Smooth muscle cell of the brain vasculature (primary cell): ENCODE measurements around the gene ADGRG6.

Experiments
- DNase-seq: peaks from one replicate; pipeline ENCODE4 v3.0.0-alpha.2; 2012; ENCODE audit warnings: low read depth, low spot score

ADGRG6 gene

GRCh38 chr6:142290851-142291250 lies 11.0 kb upstream of the ADGRG6 start:
- no peak for DNase-seq

GRCh38 chr6:142291512-142291911 lies 10.3 kb upstream of the ADGRG6 start:
- no peak for DNase-seq

- no peak for DNase-seq
These were observed 9.5 kb upstream of the ADGRG6 start for GRCh38 chr6:142292166-142292924.

- no peak for DNase-seq
These were observed 8.7 kb upstream of the ADGRG6 start for GRCh38 chr6:142293121-142293520.

GRCh38 chr6:142294679-142295078 lies 7.1 kb upstream of the ADGRG6 start:
- DNase-seq: no peak

- no peak for DNase-seq
These were observed 4.7 kb upstream of the ADGRG6 start for GRCh38 chr6:142296975-142297604.

GRCh38 chr6:142297605-142297995 lies 4.2 kb upstream of the ADGRG6 start:
- DNase-seq: no peak

- DNase-seq: no peak
These were observed 3.6 kb upstream of the ADGRG6 start for GRCh38 chr6:142297996-142298753.

- DNase-seq: no peak
These were observed 1.5 kb upstream of the ADGRG6 start for GRCh38 chr6:142300302-142300701.

GRCh38 chr6:142300758-142301650 lies 803 bp upstream of the ADGRG6 start:
- DNase-seq: no peak

GRCh38 chr6:142302421-142303175 lies 791 bp downstream of the ADGRG6 start:
- DNase-seq: no peak

- no peak for DNase-seq
These were observed 1.3 kb downstream of the ADGRG6 start for GRCh38 chr6:142303176-142303533.

- no peak for DNase-seq
These were observed 2.4 kb downstream of the ADGRG6 start for GRCh38 chr6:142304241-142304640.

- DNase-seq: no peak
These were observed 4.9 kb downstream of the ADGRG6 start for GRCh38 chr6:142306736-142307135.

GRCh38 chr6:142307963-142308748 lies 6.3 kb downstream of the ADGRG6 start:
- no peak for DNase-seq

GRCh38 chr6:142309426-142309825 lies 7.6 kb downstream of the ADGRG6 start:
- no peak for DNase-seq

- DNase-seq: no peak
These were observed 11.5 kb downstream of the ADGRG6 start for GRCh38 chr6:142313284-142313683.

- no peak for DNase-seq
These were observed 15.1 kb downstream of the ADGRG6 start for GRCh38 chr6:142316791-142317368.

GRCh38 chr6:142318714-142319113 lies 16.9 kb downstream of the ADGRG6 start:
- DNase-seq: no peak

GRCh38 chr6:142320366-142320765 lies 18.6 kb downstream of the ADGRG6 start:
- no peak for DNase-seq
